Testis (tissue), 3 donors: ENCODE measurements around the gene SSR4. TPM values are rescaled to one million over a fixed set of nuclear protein-coding genes. Genes with fewer than 3 reads are reported as not detected.

Experiments
- DNase-seq: peaks from one replicate; pipeline ENCODE4 v3.0.0-alpha.2; 2019
- H3K27ac ChIP-seq, 2 donors: fragments of 200-600 bp; sonication (generic); one replicate each; pipeline ENCODE4 v1.5.1; 2019
- H3K27me3 ChIP-seq: fragments of 200-600 bp; sonication (generic); one replicate; pipeline ENCODE4 v1.5.1; 2019
- H3K36me3 ChIP-seq: fragments of 200-600 bp; sonication (generic); one replicate; pipeline ENCODE4 v1.5.1; 2017; ENCODE audit warnings: low read depth; ENCODE audit errors: missing control alignments
- H3K4me1 ChIP-seq: fragments of 200-600 bp; sonication (generic); one replicate; pipeline ENCODE4 v1.5.1; 2019
- H3K4me3 ChIP-seq, 2 donors: fragments of 200-600 bp; sonication (generic); one replicate each; pipeline ENCODE4 v1.5.1; 2017 to 2019
- H3K9me3 ChIP-seq: fragments of 200-600 bp; sonication (generic); one replicate; pipeline ENCODE4 v1.5.1; 2017
- POLR2A ChIP-seq: fragments of 450-650 bp; IDR thresholded peaks from one replicate; pipeline ENCODE4 v1.6.1; 2017; ENCODE audit warnings: antibody characterized with exemption, mild to moderate bottlenecking, moderate library complexity
- WGBS, 2 donors: methylation state at CpG; one replicate each; pipeline ENCODE4 v1.1.5; 2018; 5-methylcytosine and 5-hydroxymethylcytosine counted together
- intact Hi-C: fragments of 100-400 bp; cut with DNase I; formaldehyde crosslinking; loops from one replicate; pipeline ENCODE4 v1.15.1; 2023; ENCODE audit warnings: low total_unique reads
- polyA plus RNA-seq: library from polyadenylated mRNA; stranded (reverse); fragments of 350-450 nt; fragmentation: Illumina TruSeq; extraction: RNeasy Lipid Tissue Mini Kit (QIAGEN cat#74804); gene quantifications from one replicate; pipeline ENCODE4 v1.2.3, GENCODE V29; 2014; ENCODE audit warnings: low read depth, low replicate concordance; ENCODE audit not compliant: insufficient read depth
- total RNA-seq, 2 donors: library from RNA; depleted of rRNA; stranded (reverse); fragments of >200 nt; gene quantifications; one replicate each; pipeline ENCODE4 v1.2.3, GENCODE V29; 2016
- TF ChIP-seq, protein P1 (sequence below), 3 experiments: fragments of 450-650 bp in 2 of 3; fragments of 200-600 bp in 1 of 3; sonication (generic) in 1 of 3; IDR thresholded peaks; one replicate each; pipeline ENCODE4 v1.5.1; 2016 to 2019; ENCODE audit warnings: antibody characterized with exemption in 3 of 3, mild to moderate bottlenecking in 2 of 3, moderate library complexity in 1 of 3

The SSR4 gene
- total and polyA plus RNA-seq, 3 donors from 2014 or later = 246 to 294 (median 275) TPM

DNA sequence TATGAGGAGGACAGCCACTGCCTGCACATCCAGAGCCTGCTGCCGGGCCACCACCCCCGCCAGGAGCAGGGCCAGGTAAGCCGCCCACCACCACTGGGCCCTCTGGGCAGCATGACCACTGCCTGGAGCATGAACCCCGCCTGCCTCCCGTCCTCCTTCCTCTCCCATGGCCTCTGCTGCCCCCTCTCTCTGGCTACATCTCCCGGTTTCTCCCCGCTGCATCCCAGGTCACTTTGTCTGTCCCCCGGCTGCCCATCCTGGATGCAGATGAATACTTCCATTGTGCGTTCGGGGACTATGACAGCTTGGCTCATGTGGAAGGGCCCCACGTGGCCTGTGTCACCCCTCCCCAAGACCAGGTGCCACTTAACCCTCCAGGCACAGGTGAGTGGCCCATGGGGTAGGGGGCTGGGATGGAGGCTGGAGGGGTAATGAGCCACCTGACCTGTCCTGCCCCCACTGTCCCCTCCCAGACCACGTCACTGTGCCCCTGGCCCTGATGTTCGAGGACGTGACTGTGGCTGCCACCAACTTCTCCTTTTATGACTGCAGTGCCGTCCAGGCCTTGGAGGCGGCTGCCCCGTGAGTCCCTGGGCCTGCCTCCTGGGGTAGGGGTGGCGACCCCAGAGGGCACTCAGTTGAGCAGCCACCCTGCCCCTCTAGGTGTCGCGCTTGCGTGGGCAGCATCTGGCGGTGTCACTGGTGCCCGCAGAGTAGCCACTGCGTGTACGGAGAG is 24.4 kb upstream of the SSR4 start:
- Histone ChIP-seq H3K36me3 (no peaks in the 10 kb centered on the region), H3K27ac (no peak overlapping the region), H3K4me3 (no peak overlapping the region), H3K9me3 (no peaks in the 10 kb centered on the region), H3K27me3 (no peaks in the 10 kb centered on the region), H3K4me1 (peaks cover 11% of the 10 kb centered on the region)
- DNase-seq = no peak
- TF ChIP-seq, protein P1, sequence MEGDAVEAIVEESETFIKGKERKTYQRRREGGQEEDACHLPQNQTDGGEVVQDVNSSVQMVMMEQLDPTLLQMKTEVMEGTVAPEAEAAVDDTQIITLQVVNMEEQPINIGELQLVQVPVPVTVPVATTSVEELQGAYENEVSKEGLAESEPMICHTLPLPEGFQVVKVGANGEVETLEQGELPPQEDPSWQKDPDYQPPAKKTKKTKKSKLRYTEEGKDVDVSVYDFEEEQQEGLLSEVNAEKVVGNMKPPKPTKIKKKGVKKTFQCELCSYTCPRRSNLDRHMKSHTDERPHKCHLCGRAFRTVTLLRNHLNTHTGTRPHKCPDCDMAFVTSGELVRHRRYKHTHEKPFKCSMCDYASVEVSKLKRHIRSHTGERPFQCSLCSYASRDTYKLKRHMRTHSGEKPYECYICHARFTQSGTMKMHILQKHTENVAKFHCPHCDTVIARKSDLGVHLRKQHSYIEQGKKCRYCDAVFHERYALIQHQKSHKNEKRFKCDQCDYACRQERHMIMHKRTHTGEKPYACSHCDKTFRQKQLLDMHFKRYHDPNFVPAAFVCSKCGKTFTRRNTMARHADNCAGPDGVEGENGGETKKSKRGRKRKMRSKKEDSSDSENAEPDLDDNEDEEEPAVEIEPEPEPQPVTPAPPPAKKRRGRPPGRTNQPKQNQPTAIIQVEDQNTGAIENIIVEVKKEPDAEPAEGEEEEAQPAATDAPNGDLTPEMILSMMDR (IDR thresholded peaks at IDR 0.05) = no peak
- no peak for TF ChIP-seq POLR2A
- WGBS, 2 donors = 93% methylated on average over 17 of the region's 25 CpGs; no CpG with 5 or more reads in 1 of the 2 donors
- intact Hi-C loops = loop anchor here (10.0 kb wide), 1 partner anchor 185 kb away; no protein-coding TSS in a partner anchor

DNA sequence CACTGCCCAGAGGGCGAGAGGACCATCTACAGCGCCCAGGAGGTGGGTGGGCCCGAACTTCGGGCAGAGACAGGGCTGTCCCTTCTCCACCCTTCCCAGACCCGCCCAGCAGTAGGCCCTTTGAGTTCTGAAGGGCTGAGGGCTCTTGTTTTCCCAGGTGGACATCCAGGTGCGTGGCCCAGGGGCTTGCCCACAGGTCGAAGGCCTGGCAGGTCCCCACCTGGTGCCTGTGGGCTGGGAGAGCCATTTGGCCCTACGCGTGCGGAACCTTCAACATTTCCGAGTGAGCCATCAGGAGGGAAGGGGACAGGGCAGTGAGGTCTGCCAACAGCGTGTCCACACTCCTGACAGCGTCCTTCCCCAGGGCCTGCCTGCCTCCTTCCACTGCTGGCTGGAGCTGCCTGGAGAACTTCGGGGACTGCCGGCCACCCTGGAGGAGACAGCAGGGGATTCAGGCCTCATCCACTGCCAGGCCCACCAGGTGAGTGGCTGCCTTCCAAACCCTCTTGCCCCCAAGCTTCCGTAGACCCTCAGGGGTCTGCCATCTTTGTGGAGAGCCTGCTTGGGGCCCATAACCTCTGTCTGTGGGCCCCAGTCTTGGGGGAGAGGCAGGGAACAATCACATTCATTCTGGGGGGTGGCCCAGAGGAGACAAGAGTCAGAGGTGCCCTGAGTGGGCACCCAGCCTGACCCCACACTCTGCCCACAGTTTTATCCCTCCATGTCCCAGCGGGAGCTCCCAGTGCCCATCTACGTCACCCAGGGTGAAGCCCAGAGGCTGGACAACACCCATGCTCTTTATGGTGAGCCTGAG is 23.7 kb upstream of the SSR4 start:
- no peak for DNase-seq
- H3K27ac ChIP-seq = no peak overlapping the region
- TF ChIP-seq, protein P1 (IDR thresholded peaks at IDR 0.05) = no peak
- no peak for TF ChIP-seq POLR2A
- intact Hi-C loops = no loop called here
- no peaks in the 10 kb centered on the region for H3K36me3 ChIP-seq
- 94% methylated on average over 16 of the region's 18 CpGs; no CpG with 5 or more reads in 1 of the 2 donors for WGBS, 2 donors
- no peaks in the 10 kb centered on the region for H3K27me3 ChIP-seq
- H3K4me1 ChIP-seq = peaks cover 3% of the 10 kb centered on the region
- no peak overlapping the region for H3K4me3 ChIP-seq
- no peaks in the 10 kb centered on the region for H3K9me3 ChIP-seq

DNA sequence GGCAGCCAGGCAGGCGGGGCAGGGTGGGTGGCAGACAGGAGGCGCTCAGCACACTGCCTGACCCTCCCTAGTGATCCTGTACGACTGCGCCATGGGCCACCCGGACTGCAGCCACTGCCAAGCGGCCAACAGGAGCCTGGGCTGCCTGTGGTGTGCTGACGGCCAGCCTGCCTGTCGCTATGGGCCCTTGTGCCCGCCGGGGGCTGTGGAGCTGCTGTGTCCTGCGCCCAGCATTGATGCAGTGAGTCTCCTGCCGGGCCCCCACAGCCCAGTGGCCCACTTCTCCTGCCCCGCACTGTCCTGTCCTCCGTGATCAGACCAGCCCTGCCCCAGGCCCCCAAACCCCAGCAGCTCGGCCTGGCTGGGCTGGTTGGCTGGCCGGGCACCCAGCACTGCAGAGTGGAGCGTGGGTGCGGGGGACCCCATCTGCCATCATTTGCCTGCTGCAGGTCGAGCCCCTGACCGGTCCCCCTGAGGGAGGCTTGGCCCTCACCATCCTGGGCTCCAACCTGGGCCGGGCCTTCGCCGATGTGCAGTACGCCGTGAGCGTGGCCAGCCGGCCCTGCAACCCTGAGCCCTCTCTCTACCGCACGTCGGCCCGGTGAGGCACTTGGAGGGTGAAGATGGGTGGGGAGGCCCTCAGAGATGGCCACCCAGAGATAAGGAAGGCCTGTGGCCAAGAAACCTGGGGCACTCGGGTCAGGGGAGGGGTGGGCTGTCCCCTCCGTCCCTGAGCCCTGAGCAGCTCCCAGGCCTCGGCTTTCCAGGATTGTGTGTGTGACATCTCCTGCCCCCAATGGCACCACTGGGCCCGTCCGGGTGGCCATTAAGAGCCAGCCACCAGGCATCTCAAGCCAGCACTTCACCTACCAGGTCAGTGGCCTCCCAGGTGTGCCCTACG is 22.8 kb upstream of the SSR4 start:
- WGBS, 2 donors = 90% methylated on average over 19 of the region's 37 CpGs; no CpG with 5 or more reads in 1 of the 2 donors
- Histone ChIP-seq H3K4me1 (no peaks in the 10 kb centered on the region), H3K36me3 (no peaks in the 10 kb centered on the region), H3K4me3 (no peak overlapping the region), H3K9me3 (no peaks in the 10 kb centered on the region), H3K27me3 (no peaks in the 10 kb centered on the region), H3K27ac (no peak overlapping the region)
- intact Hi-C loops = no loop called here
- no peak for DNase-seq
- TF ChIP-seq, protein P1 (IDR thresholded peaks at IDR 0.05) = no peak
- no peak for TF ChIP-seq POLR2A

DNA sequence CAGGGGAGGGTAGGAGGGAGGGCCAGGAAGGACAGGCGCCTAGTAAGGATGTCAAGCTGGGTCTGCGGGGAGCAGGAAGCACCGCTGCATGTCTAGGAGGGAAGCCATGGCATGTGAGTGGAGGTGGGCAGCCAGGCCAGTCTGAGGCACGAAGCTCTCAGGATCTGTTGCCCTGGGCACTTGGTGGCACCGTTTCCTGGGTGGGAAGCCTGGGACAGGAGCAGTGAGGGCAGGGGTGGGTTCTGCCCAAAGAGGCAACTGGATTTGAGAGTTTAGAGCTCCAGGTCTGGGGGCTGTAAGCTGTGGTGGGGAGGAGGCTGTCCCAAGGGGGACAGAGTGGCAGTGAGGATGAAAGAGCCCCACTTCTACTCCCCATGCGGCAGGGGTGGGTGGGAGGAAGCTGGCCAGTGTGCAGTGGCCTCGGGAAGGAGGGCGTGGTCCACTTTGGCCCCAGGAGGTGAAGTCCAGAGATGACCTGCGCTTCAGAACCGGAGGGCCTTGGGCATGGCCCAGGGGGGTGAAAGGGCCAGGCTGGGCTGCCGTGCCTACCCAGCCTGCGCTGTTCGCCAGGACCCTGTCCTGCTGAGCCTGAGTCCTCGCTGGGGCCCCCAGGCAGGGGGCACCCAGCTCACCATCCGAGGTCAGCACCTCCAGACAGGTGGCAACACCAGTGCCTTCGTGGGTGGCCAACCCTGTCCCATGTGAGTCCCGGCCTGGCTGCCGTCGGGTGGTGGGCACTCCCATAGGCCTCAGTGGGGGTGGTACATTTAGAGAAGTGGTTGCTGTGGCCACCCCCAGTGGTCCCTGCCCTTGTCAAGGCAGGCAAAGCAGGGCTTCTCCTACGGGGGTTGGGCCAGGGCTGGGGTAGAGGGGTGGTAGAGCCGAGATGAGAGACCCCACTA is 21.9 kb upstream of the SSR4 start:
- TF ChIP-seq POLR2A = no peak
- TF ChIP-seq, protein P1 (IDR thresholded peaks at IDR 0.05) = no peak
- Histone ChIP-seq H3K4me1 (no peaks in the 10 kb centered on the region), H3K9me3 (no peaks in the 10 kb centered on the region), H3K27me3 (no peaks in the 10 kb centered on the region), H3K36me3 (no peaks in the 10 kb centered on the region), H3K4me3 (no peak overlapping the region), H3K27ac (no peak overlapping the region)
- intact Hi-C loops = no loop called here
- 85 to 91% methylated on average over 4 to 17 of the region's 21 CpGs for whole genome bisulfite sequencing, 2 donors
- DNase-seq = no peak
